HG03469 (cell line): Measurements from ENCODE around the gene RFT1.

Experiments
- ATAC-seq: cut with Tn5 transposase; IDR thresholded peaks from one replicate; pipeline ENCODE4 v1.9.1; 2021; ENCODE audit warnings: mild to moderate bottlenecking, moderate library complexity, moderate number of reproducible peaks; ENCODE audit not compliant: unreplicated experiment

The RFT1 gene

DNA sequence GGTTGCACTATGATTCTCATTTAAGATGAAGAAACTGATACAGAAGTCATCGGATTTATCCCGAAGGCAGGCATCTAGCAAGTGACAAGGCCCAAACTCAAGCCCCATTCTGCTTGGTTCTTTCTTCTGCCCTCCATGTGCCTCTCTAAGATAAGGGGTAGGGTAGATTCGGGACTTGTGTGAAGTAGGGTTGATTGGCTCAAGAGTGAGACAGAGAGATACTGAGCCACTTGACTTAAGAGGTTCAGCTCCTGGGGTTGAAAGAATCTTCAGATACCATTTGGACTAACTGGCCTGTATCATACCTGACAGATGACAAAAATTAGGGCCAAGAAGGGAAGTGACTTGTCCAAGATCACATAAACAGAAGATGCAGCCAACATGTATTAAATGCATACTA, 891 bp downstream of the RFT1 start:
- no peak for ATAC-seq

DNA sequence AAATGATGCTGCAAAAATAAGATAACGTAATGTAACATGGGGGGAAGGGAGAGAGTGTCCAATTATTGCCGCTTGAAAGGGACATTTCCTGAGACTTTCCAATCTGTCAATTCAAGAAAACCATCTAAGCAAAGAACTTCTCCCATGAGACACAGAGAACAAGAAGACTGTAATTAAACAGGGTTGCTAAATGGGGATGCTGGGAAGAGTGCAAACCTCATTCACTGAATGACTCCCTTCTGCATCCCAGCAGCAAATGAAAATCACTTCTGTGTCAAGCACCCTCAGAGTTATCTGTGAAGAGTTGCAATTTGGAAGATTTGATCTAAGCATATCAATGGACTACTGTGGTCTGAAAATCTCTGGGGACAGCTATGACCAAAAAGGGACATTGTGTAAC, 3.6 kb downstream of the RFT1 start:
- ATAC-seq: no peak

DNA sequence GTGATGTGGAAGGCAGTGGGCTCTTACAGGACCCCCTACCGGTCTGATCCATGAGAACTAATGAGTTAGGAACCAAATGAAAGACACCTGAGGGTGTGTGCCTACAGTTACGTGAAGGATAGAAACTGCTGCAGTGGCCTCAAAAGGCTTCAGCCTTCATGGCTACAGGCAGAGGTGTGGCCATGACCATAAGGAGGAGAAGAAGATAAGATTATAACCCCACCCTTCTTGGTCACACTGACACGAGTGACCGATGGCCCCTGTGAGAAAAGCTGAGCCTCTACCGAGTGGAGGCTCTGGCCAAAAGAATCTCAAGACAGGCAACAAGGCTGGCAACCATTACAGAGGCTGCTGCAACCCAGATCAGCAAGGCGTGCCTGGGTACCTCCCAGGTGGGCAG, 6.3 kb downstream of the RFT1 start:
- ATAC-seq: no peak

DNA sequence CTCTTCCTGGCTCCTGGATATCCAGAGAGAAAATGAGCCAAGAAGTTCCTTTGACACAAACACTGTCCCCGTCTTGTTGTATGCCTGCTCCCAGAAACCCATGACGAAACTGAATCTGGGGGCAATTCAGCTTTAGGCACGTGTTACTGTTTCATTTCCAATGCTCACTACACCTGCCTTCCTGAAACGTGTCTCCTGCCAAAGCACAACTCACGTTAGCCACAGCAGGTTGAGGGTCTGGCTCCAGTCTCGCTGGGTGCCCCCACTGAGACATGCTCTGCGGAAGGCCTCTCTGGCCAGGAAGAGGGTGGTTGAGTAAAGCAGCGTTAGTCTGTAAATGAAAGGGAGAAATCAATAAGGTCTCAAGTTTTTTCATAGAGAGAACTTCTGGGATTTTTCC, 6.7 kb downstream of the RFT1 start:
- ATAC-seq: no peak

DNA sequence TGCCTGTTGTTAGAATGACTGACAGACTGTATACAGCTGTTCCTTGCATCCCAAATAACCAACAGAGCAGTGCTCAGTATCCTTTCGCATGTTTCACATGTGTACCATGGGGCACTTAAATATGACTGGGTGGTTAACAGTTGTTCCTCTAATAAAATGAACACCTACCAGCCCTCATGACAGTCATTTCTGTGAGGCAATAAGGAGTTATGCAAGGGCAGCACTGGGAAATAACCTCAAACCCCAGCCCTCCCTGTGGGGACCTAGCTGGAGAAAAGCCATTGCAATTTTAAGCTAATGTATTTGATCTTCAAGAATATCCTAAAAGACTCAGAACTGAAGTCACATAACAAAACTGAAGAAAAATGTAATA, 7.3 kb downstream of the RFT1 start:
- no peak for ATAC-seq

DNA sequence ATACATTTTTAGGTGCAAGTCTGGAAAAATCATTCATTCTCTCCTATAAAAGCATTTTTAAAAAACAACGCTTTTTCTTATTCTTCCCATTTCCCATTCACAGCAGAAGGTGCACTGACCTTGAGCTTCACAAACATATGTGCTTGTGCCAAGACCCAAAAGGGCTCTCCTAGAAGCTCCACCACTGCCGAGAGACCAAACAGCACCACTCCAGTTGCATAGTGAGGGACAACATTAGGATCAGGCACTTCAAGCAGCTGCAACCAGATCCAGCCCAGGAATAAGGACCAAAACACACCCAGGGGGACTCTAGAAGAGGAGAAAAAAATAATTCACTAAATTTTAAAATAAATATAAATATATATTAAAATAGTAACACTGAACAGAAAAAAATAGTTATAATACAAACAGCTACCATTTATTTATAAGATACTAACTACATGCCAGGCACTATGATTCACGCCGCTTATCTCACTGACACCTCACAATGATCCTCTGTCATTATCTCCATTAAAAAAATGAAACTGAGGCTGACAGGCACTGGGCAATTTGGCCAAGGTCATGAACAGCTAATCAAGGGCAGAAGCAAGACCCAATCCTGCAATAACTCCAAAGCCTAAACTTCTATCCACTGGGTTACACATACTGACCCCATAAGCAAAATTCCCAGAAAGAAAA, 7.8 kb downstream of the RFT1 start:
- ATAC-seq: no peak

DNA sequence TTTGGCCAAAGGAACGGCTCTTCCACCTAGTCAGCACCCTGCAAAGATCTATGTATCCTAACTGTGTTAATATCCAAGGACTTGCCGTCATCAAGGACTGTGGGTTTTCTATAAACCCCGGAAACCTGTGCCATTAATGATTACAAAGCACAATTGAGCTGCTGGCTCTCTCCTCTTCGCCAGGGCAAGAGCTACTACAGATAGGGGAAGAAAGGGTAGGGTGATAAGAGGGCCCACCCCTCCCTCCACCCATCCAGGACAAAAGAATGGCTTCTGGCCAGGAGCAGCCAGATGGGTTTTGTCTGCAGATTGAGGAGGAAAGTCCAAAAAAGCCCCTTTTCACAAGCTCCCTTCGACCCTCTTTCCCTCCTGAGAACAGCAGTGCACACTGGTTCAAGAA, 9.9 kb downstream of the RFT1 start:
- no peak for ATAC-seq

DNA sequence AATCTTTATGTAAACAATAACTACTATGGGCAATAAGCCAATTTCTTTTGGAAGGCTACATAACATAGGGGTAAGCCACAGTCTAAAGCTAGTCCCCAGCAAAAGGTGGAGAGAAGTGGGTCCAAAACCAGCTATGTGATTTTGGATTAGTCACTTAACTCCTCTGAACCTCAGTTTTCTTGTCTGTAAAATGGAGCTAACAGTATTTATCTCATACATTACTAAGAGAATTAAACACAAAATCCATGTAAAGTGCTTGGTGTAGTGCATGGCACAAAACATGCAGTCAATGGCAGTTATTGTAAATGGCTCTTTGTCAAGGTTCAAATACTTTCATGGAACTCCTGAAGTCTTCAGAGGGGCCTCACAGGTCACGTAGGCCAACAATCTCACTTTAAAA, 13.3 kb downstream of the RFT1 start:
- no peak for ATAC-seq

DNA sequence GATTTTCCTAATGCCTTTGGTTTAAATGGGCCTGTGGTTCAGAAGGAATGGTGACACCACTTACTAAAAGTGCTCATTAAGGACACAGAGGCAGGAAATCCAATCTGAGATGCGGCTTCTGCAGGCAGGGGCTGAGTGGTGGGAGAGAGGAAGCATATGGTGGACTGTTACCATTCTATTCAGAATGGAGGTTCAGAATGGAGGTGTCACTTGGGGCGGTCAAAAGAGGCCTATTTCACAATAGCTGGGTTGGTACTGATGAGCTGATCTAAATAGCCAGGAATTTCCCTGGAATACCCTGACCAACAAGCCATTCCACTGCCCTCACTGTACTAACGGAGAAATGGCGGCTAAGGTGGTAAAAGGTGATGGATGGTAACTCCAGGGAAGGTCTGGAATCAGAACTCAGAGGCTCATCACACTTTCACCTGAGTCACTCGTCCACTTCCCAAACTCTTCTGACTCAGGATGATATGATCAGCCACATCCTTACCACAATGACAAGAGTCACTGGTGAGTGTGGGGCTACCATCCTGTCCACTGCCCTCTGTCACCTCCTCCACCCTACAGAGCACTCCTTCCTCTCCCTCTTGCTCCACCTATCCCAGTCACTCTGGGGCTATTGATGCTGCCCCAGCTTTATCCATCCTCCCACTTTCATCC, 15.7 kb downstream of the RFT1 start:
- ATAC-seq: no peak

DNA sequence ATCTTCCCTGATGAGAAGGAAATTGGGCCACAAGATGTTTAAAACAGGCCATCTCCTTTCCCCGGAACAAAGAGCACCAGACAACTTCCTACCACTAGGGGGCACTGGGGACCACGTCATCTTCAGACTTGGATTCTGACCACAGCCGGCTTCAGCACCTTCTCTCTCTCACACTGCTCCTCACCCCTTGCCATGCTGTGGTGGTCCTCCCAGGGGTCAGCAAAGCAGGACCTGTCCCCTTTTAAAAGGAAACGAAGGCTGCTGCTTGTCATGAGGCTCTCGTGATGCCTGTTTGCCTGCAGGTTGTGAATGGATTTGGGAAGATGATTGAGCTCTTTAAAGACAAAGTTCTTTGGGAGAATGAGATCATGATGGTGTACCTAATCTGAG, 16.2 kb downstream of the RFT1 start:
- ATAC-seq: no peak

DNA sequence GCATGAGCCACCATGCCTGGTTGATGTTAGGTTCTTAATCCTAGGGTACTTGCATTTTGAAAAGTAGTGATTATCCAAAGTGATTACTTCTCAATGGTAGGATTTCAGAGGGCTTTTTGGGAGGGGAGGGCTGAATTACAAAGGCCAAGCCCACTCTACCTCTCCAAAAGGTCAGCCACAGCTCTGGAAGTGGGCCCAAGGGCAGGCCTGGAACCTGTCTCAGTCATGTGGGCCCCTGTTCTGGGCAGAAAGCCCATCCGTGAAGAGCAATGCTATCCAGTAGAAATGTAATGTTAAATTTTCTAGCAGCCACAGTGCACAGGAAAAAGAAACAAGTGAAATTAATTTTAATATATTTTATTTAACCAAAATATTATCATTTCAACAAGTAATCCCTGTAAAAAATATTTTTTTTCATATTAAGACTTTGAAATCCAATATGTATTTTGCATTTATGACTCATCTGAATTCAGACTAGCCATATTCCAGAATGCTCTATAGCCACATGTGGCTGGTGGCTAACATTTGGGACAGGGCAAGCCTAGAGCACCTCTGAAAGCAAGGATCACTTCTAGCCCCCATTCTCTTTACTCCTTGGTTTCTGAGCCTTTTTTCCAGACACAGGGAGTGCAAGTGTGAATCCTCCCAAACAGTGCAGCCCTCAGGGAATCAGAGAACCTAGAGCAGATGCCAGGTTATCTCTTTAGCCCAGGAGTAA, 16.8 kb downstream of the RFT1 start:
- no peak for ATAC-seq

DNA sequence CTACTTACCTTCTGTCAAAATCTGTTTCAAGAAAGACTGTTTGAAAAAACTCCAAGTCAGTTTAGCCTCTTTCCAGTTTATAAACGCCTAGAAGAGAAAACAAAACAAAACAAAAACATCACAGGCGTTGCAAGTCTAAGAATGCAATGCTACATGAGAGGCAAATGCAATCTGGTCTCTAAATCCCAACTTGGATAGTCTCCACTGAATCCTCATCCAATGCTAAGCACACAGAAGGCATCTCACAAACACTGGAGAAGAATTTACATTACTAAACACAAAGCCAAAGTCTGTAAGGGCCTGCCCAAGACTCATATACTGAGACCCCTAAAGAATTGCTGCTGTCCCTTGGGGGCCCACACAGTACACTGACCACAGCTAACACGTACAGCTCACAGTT, 18.4 kb downstream of the RFT1 start:
- no peak for ATAC-seq

DNA sequence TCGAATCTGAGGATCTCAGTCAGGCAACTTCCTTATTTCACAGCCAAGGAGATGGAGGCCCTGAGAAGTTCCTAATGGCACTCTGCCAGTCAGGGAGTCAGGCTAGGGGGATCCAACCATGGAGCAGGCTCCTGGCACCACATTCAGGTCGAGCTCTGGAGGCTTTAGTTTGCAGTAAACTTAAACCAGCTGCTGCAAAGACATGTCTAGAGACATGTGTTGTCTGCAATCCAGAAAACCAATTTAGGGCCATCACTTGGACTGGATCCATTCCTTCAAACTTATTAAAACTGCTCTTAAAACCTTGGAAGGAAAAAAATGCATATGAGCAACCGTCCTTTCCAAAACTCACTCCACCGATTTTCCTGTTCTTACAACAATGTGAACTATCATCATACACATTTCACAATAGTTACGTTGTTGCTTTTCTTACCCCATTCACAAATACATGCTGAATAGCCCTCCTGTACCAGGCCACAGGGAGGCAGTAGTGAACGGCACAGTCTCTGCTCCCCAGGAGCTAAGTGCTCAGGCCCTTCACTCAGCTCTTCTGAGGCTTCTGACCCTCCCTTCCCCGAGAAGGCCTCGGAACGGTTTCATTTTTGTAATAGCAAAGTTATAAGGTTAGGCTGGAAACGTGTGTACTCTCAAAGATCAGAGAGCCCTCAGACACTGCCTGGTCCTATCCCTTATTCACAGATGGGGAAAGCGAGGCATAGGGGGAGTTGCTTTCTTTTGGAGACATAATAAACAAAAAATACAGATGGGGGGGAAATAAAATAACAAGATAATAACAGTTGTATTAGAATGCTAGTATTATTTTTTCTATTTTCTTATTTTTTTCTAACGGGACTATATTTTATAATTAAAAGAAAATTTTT, 20.1 kb downstream of the RFT1 start:
- ATAC-seq: no peak

DNA sequence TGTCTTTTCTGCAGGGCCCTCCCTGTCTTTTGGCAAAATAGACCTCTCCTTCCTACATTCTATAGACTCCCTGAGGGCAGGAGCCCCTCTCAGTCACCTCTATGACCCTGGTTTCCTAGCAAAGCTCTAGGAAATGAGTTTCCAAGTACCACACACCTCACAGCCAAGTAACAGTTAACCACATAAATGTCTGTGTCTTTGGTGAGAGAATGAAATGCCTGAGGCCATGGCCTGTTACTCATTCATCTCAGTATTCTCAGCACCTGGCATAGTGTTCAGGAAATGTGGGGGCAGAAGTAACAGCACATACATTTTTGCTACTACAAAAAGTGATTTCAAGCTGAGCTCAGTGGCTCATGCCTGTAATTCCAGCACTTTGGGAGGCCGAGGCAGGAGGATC, 21.0 kb downstream of the RFT1 start:
- no peak for ATAC-seq

DNA sequence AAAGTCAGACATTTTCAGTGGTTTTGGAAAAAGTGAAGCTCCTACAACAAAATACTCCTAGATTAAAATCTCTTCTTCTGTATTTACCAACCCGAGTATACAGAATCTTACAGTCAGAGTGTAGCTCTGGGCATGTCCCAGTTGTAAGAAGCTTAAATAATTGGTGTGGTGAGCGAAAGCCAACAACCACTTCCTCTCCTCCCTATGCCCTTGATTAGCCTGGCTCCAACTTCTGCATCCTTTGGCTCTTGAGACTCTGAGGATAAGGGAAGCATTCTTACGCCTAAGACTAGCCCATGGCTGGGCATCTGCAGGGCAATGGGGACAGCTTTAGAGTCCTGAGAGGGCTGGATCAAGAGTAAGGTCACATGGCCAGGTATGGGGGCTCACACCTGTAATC, 25.5 kb downstream of the RFT1 start:
- no peak for ATAC-seq

DNA sequence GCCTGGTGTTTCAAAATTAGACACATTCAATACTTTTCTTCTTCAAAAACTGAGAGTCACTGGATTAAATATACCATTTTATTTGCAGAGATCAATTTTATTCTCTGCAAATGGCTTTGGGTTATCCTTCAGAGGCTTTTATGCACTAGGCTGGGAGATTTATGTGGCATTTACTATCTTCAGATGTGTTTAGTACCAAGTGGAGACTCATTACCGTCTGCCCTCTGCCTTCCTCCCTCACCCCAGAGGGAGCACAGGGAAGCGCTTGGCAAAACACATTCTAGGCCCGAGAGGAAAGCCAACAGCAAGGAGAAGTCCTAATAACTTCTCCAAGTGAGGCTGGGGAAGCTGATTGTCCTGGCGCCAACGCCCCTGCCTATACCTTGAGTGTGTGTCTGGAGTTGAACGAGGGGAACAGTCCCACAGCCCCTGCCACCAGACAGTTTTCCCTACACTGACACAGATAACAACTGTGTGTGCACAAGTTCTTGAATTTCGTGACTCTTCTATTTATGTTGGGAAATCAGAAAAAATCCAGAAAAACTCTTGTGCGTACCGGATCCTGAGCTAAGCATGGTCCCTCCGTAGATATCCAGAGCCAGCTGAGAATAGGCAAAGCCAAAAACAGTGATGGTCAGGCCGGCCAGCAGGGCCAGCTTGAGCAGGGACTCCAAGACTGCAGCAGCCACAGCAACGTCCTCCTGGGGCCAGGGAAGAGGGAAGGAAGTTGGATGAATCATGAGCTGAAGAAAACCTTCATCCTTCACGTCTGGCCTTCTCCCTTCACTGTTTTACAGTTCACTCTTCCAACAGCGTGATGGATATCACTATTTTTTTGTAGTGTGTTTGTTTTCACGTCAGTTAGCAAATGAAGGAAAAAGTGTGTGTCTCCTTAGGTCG, 26.6 kb downstream of the RFT1 start:
- no peak for ATAC-seq

DNA sequence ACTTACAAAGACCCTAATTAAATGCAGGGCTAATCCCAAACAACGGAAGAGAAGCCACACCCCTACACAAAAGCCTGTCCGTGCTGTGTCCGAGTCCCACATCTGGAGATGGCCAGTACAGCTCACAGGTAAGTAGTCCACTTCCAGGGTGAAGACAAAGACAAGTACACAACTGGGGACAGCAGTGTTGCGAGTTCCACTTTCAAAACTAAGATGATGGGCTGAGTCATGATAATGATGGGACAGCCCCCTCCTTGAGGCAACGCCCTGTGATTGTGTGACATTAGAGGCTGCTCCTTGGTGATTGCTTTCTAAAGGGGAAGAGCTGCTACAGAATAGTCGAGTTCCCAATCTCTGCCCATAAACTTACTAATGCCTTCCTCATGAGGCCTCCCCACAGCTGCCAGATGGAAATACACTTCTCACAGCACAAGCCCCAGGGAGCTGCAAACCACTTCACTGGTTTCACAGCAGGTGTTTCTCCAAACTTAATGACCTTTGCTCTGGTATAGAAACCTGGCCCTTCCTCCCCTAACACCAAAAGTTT, 27.6 kb downstream of the RFT1 start:
- ATAC-seq: no peak

DNA sequence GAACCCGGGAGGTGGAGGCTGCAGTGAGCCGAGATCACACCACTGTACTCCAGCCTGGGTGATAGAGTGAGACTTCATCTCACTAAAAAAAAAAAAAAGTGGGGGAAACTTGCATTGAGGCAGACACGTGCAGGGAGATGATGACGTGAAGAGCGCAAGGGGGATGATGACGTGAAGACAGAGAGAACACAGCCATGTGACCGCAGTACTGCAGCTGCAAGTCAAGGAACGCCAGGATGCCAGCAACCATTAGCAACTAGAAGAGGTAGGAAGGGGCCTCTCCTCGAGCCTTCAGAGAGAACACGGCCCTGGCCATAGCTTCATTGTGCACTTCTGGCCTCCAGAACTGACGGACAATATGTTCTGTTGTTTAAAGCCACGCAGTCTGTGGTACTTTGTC, 28.3 kb downstream of the RFT1 start:
- no peak for ATAC-seq

DNA sequence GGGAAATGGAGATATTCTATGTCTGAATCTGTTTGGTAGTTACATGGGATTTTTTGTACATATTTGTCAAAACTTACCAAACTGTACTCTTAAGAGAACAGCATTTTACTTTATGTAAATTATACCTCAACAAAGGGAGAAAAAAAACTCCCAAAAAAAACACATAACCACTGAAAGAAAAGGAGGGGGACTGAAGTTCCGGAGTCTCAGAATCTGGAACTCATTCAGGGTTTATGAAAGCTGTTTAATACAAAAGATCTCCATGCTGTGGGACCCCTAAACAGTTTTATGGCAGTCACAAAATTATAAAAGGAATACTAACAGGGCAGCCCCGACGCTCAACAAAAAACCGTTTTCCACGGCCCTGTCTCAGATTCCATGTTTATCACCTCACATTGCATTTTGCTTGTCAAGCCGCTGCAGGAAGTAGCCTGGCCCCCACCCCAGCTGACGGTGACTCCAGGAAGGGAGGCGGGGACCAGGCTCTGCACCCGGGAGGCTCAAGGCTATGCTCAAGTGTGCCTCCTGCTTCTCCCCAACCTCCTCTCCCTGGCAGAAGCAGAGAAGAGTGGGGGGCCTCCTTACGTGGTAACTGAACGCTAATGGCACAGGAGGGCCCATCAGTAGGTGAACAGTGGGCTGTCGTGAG, 29.3 kb downstream of the RFT1 start:
- ATAC-seq: no peak

DNA sequence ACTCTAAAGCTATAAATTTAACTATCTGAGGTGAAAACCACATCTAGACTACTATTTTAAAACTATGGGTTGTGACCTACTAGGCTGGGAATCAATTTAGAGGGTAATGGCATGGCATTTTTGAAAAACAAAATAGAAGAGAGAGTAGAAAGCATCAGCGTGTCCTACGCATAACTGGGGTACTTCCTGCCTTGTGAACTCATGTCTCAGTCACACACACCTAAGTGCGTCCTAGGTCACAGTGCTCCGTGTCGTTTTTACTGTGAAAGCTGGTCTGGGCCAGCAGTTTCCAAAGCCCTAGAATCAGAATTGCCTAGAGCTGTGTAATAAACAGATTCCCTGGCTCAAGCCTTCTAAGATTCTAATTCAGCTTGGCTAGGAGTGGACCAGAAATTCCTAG, 32.3 kb downstream of the RFT1 start:
- no peak for ATAC-seq
